HEK293 (cell line): ENCODE results near the gene PLEKHG4B.

ENCODE experiments used
- CTCF ChIA-PET: fragments of 350-600 bp; formaldehyde crosslinking; extraction: SDS; loops from one replicate; lab custom pipeline; 2021; ENCODE audit warnings: antibody characterized with exemption; lab: Yijun Ruan, JAX
- POLR2A ChIA-PET: fragments of 300-600 bp; formaldehyde crosslinking; extraction: SDS; loops from one replicate; lab custom pipeline; 2020; ENCODE audit warnings: antibody characterized with exemption, inconsistent platforms; lab: Yijun Ruan, JAX
- H3K27ac ChIP-seq: fragments of 200-500 bp; sonication (Bioruptor generic); 2 replicates; pipeline ENCODE4 v1.5.1; 2014; ENCODE audit warnings: low read depth, low read length, control low read depth, inconsistent platforms; ENCODE audit errors: extremely low read depth
- H3K36me3 ChIP-seq, 2 experiments: fragments of 200-500 bp in 1 of 2; sonication (Bioruptor generic) in 1 of 2; 1 replicate in 1 of 2; 2 replicates in 1 of 2; pipeline ENCODE4 v1.5.1; 2014 to 2017; ENCODE audit warnings: inconsistent platforms in 2 of 2, low read length in 2 of 2; ENCODE audit not compliant: control insufficient read depth in 2 of 2, insufficient read depth in 1 of 2
- H3K4me1 ChIP-seq: fragments of 200-500 bp; sonication (Bioruptor generic); 2 replicates; pipeline ENCODE4 v1.5.1; 2014; ENCODE audit warnings: mild to moderate bottlenecking, low read length, inconsistent platforms; ENCODE audit not compliant: control insufficient read depth, insufficient read depth
- H3K4me3 ChIP-seq: 2 replicates; pipeline ENCODE4 v1.5.1; 2011; ENCODE audit warnings: low read depth, mild to moderate bottlenecking, control low read depth, low read length, moderate library complexity
- H3K9me3 ChIP-seq: fragments of 200-500 bp; sonication (Bioruptor generic); 2 replicates; pipeline ENCODE4 v1.5.1; 2014; ENCODE audit warnings: low read depth, low read length, inconsistent platforms; ENCODE audit not compliant: control insufficient read depth, insufficient read depth
- BCL6B ChIP-seq: fragments of 450-650 bp; formaldehyde crosslinking; IDR thresholded peaks from 2 replicates; pipeline ENCODE4 v1.5.1; 2017; ENCODE audit warnings: missing biosample characterization, missing genetic modification characterization
- CTCF ChIP-seq: fragments of 450-650 bp; formaldehyde crosslinking; IDR thresholded peaks from 2 replicates; pipeline ENCODE4 v1.5.1; 2016; ENCODE audit warnings: missing biosample characterization, missing genetic modification characterization
- SP7 ChIP-seq: fragments of 450-650 bp; formaldehyde crosslinking; IDR thresholded peaks from 2 replicates; pipeline ENCODE4 v1.5.1; 2016; ENCODE audit warnings: missing biosample characterization, missing genetic modification characterization
- YY2 ChIP-seq: fragments of 450-650 bp; formaldehyde crosslinking; IDR thresholded peaks from 2 replicates; pipeline ENCODE4 v1.5.1; 2016; ENCODE audit warnings: missing biosample characterization, missing genetic modification characterization
- ZBTB20 ChIP-seq: fragments of 450-650 bp; formaldehyde crosslinking; IDR thresholded peaks from 2 replicates; pipeline ENCODE4 v1.5.1; 2016; ENCODE audit warnings: missing biosample characterization, missing genetic modification characterization
- ZBTB26 ChIP-seq: fragments of 450-650 bp; formaldehyde crosslinking; optimal IDR thresholded peaks from 2 replicates; pipeline ENCODE3; 2016; ENCODE audit warnings: missing biosample characterization, mild to moderate bottlenecking, missing genetic modification characterization
- ZBTB6 ChIP-seq: fragments of 450-650 bp; formaldehyde crosslinking; IDR thresholded peaks from 2 replicates; pipeline ENCODE4 v1.5.1; 2017; ENCODE audit warnings: missing biosample characterization, missing genetic modification characterization
- ZBTB7A ChIP-seq: fragments of 450-650 bp; formaldehyde crosslinking; IDR thresholded peaks from 2 replicates; pipeline ENCODE4 v1.5.1; 2016; ENCODE audit warnings: low read depth, missing biosample characterization, missing genetic modification characterization
- ZFHX2 ChIP-seq: fragments of 450-650 bp; formaldehyde crosslinking; conservative IDR thresholded peaks from 2 replicates; pipeline ENCODE4 v1.5.1; 2016; ENCODE audit warnings: missing biosample characterization, missing genetic modification characterization
- ZNF140 ChIP-seq: fragments of 450-650 bp; formaldehyde crosslinking; IDR thresholded peaks from 2 replicates; pipeline ENCODE4 v1.5.1; 2016; ENCODE audit warnings: missing biosample characterization, missing genetic modification characterization
- ZNF214 ChIP-seq: fragments of 450-650 bp; formaldehyde crosslinking; IDR thresholded peaks from 2 replicates; pipeline ENCODE4 v1.5.1; 2017; ENCODE audit warnings: missing biosample characterization, mild to moderate bottlenecking, missing genetic modification characterization, borderline replicate concordance
- ZNF239 ChIP-seq: fragments of 450-650 bp; formaldehyde crosslinking; IDR thresholded peaks from 2 replicates; pipeline ENCODE4 v1.5.1; 2016; ENCODE audit warnings: missing biosample characterization, missing genetic modification characterization
- ZNF26 ChIP-seq: fragments of 450-650 bp; formaldehyde crosslinking; IDR thresholded peaks from 2 replicates; pipeline ENCODE4 v1.5.1; 2016; ENCODE audit warnings: missing biosample characterization, missing genetic modification characterization
- ZNF266 ChIP-seq: fragments of 450-650 bp; formaldehyde crosslinking; IDR thresholded peaks from 2 replicates; pipeline ENCODE4 v1.5.1; 2016; ENCODE audit warnings: missing biosample characterization, missing genetic modification characterization, low read depth
- ZNF311 ChIP-seq: fragments of 450-650 bp; formaldehyde crosslinking; IDR thresholded peaks from 2 replicates; pipeline ENCODE4 v1.5.1; 2017; ENCODE audit warnings: missing biosample characterization, missing genetic modification characterization, borderline replicate concordance
- ZNF324 ChIP-seq: fragments of 450-650 bp; formaldehyde crosslinking; IDR thresholded peaks from 2 replicates; pipeline ENCODE4 v1.5.1; 2016; ENCODE audit warnings: missing biosample characterization, missing genetic modification characterization
- ZNF394 ChIP-seq: fragments of 450-650 bp; formaldehyde crosslinking; IDR thresholded peaks from 2 replicates; pipeline ENCODE4 v1.5.1; 2016; ENCODE audit warnings: missing biosample characterization, missing genetic modification characterization, mild to moderate bottlenecking, moderate library complexity, borderline replicate concordance
- ZNF514 ChIP-seq: fragments of 450-650 bp; formaldehyde crosslinking; IDR thresholded peaks from 2 replicates; pipeline ENCODE4 v1.5.1; 2016; ENCODE audit warnings: missing biosample characterization, missing genetic modification characterization
- ZNF558 ChIP-seq: fragments of 450-650 bp; formaldehyde crosslinking; IDR thresholded peaks from 2 replicates; pipeline ENCODE4 v1.5.1; 2016; ENCODE audit warnings: missing biosample characterization, missing genetic modification characterization
- ZNF585B ChIP-seq: fragments of 450-650 bp; formaldehyde crosslinking; IDR thresholded peaks from 2 replicates; pipeline ENCODE4 v1.5.1; 2016; ENCODE audit warnings: missing biosample characterization, missing genetic modification characterization
- ZNF610 ChIP-seq: fragments of 450-650 bp; formaldehyde crosslinking; IDR thresholded peaks from 2 replicates; pipeline ENCODE4 v1.5.1; 2016; ENCODE audit warnings: missing biosample characterization, missing genetic modification characterization, borderline replicate concordance
- ZNF629 ChIP-seq: fragments of 450-650 bp; formaldehyde crosslinking; IDR thresholded peaks from 2 replicates; pipeline ENCODE4 v1.5.1; 2017; ENCODE audit warnings: missing biosample characterization, missing genetic modification characterization
- ZNF639 ChIP-seq: fragments of 450-650 bp; formaldehyde crosslinking; IDR thresholded peaks from 2 replicates; pipeline ENCODE4 v1.5.1; 2016; ENCODE audit warnings: missing biosample characterization, missing genetic modification characterization
- ZNF677 ChIP-seq: fragments of 450-650 bp; IDR thresholded peaks from 2 replicates; pipeline ENCODE4 v1.5.0; 2018; ENCODE audit warnings: missing biosample characterization, mild to moderate bottlenecking, missing genetic modification characterization, moderate library complexity
- ZNF707 ChIP-seq: fragments of 450-650 bp; formaldehyde crosslinking; IDR thresholded peaks from 2 replicates; pipeline ENCODE4 v1.5.1; 2016; ENCODE audit warnings: missing biosample characterization, missing genetic modification characterization
- ZNF76 ChIP-seq: fragments of 450-650 bp; formaldehyde crosslinking; IDR thresholded peaks from 2 replicates; pipeline ENCODE4; 2016; ENCODE audit warnings: low read depth, missing biosample characterization, missing genetic modification characterization, borderline replicate concordance
- ZNF777 ChIP-seq: fragments of 450-650 bp; formaldehyde crosslinking; IDR thresholded peaks from 2 replicates; pipeline ENCODE4 v1.5.1; 2017; ENCODE audit warnings: missing biosample characterization, missing genetic modification characterization, borderline replicate concordance

Gene PLEKHG4B

GRCh38 chr5:174876-175465, 83.0 kb downstream of the PLEKHG4B start:
- Histone ChIP-seq H3K9me3 (no peaks in the 10 kb centered on the region), H3K4me1 (no peaks in the 10 kb centered on the region), H3K27ac (no peak overlapping the region), H3K36me3 (no peaks in the 10 kb centered on the region), H3K4me3 (no peak overlapping the region)
- no peak for TF ChIP-seq ZNF76 (tag by site-specific recombination)
- no peak for TF ChIP-seq ZNF324 (tag by site-specific recombination)
- no peak for TF ChIP-seq ZNF514 (tag by site-specific recombination)
- no peak for TF ChIP-seq ZNF639
- TF ChIP-seq ZNF629, result no peak
- no peak for TF ChIP-seq CTCF (tag by site-specific recombination)
- no peak for TF ChIP-seq YY2
- TF ChIP-seq SP7 (tag by site-specific recombination), result no peak
- no peak for TF ChIP-seq ZNF610
- no peak for TF ChIP-seq ZNF677 (tag by site-specific recombination)
- no peak for TF ChIP-seq ZNF394
- TF ChIP-seq ZNF558 (tag by site-specific recombination), result no peak
- TF ChIP-seq BCL6B (tag by site-specific recombination), result no peak
- no peak for TF ChIP-seq ZBTB26 (tag by site-specific recombination)
- no peak for TF ChIP-seq ZNF311 (tag by site-specific recombination)
- no peak for TF ChIP-seq ZNF214 (tag by site-specific recombination)
- no peak for TF ChIP-seq ZNF239 (tag by site-specific recombination)
- POLR2A ChIA-PET, result interaction anchor here (0.6 kb wide), 1 partner anchor 43 kb away, joined by 3 read pairs; the partner anchor contains the start of genes CCDC127 and SDHA
- CTCF ChIA-PET, result interaction anchor here (0.7 kb wide), 1 partner anchor 75 kb away, joined by 4 read pairs; no protein-coding TSS in a partner anchor

GRCh38 chr5:176296-176823, 84.4 kb downstream of the PLEKHG4B start:
- Histone ChIP-seq H3K27ac (no peak overlapping the region), H3K4me1 (peaks cover 5% of the 10 kb centered on the region), H3K36me3 (no peaks in the 10 kb centered on the region), H3K9me3 (no peaks in the 10 kb centered on the region), H3K4me3 (no peak overlapping the region)
- CTCF ChIA-PET, result interaction anchor here (0.6 to 1.6 kb wide), 2 partner anchors 12 to 270 kb away, joined by 3 to 6 read pairs; no protein-coding TSS in a partner anchor
- POLR2A ChIA-PET, result no interaction called here
- no peak for TF ChIP-seq ZNF707 (tag by site-specific recombination)
- no peak for TF ChIP-seq ZNF324 (tag by site-specific recombination)
- TF ChIP-seq ZBTB20, result no peak
- no peak for TF ChIP-seq ZNF266 (tag by site-specific recombination)
- TF ChIP-seq ZNF76 (tag by site-specific recombination), result no peak
- no peak for TF ChIP-seq ZNF140
- TF ChIP-seq ZNF585B (tag by site-specific recombination), result no peak
- TF ChIP-seq ZBTB7A (tag by site-specific recombination), result no peak
- no peak for TF ChIP-seq ZFHX2
- no peak for TF ChIP-seq ZBTB6 (tag by site-specific recombination)
- TF ChIP-seq ZNF777 (tag by site-specific recombination), result no peak
- TF ChIP-seq ZNF26 (tag by site-specific recombination), result no peak
